OCI-M2 (cell line): ENCODE measurements around the gene BEGAIN.

Experiments
- DNase-seq: peaks from one replicate; lab custom pipeline; 2025; ENCODE audit not compliant: unreplicated experiment; lab: John Stamatoyannopoulos, UW

The BEGAIN gene

DNA sequence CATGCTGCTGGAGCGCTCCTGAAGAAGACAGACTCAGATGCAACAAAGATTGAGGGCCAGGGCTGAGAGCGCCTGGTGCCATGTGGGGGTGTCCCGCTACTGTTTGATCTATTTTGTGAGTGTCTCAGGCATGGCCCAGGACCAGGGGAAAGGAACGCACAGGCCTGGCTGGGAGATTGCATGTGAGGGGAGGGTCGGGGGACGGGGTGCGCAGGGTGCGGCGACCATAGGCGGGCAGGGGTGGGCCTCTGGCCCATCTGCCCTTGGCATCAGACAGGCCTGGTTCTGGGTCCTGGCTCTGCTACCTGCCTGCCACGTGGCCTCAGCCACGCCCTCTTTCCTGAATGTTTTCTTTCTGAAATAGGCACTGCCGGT lies 47.5 kb downstream of the BEGAIN start:
- no peak for DNase-seq

DNA sequence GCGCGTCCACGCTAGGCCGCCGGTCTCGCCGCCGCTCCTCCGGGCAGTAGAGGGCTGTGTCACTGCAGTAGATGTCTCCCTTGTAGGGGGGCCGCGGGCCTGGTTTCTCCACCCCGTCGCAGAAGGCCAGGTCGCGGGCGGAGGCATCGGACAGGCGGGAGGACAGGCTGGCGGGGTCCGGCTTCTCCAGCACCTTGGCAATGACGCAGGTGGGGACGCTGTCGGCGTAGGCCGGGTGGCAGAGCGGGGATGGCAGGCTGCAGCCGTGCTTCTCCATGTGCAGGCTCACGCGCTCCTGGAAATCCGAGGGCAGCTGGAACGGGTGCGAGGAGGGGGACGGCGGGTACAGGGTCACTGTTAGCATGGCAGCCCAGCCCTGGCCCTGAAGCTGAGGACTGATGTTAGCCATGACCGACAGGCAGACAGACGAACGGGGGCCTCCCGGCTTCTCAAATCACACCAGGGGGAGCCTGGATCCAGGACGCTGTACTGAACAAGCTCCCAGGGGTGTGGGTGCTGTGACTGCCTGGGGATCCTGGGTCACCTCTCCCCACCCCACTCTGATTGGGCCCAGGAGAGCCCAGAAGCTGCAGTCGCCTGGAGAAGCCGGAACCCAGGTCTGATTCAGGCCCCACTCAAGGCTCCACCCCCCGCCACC lies 48.1 kb downstream of the BEGAIN start:
- DNase-seq: no peak

DNA sequence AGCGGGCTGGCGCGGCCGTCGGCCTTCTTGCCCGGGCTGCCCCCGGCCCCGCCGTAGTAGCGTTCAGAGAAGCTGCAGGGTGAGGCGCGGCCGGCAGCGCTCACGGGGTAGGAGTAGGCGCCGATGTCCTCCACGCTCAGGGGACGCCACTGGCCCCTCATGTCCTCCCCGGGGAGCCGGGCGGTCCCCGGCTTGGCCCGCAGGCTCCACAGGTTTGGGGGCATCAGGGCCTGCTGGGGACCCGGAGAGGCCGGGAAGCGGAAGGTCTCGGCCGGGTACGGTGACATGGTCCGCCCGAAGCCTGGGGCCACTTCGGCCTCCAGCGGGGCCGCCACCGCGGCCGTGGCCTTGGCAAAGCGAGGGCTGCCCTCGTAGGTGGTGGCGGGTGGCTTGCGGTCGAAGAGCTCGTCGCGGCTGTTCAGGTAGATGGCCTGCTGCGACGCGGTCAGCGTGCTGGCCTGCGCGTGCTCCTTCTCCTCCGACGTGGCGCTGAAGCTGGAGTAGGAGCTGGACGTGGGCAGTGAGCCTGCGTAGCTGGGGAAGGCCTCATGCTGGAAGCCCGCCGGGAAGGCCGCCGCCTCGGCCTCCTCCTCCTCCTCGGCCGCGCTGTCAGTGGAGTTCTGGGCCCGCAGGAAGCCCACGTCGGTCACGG lies 48.7 kb downstream of the BEGAIN start:
- no peak for DNase-seq

DNA sequence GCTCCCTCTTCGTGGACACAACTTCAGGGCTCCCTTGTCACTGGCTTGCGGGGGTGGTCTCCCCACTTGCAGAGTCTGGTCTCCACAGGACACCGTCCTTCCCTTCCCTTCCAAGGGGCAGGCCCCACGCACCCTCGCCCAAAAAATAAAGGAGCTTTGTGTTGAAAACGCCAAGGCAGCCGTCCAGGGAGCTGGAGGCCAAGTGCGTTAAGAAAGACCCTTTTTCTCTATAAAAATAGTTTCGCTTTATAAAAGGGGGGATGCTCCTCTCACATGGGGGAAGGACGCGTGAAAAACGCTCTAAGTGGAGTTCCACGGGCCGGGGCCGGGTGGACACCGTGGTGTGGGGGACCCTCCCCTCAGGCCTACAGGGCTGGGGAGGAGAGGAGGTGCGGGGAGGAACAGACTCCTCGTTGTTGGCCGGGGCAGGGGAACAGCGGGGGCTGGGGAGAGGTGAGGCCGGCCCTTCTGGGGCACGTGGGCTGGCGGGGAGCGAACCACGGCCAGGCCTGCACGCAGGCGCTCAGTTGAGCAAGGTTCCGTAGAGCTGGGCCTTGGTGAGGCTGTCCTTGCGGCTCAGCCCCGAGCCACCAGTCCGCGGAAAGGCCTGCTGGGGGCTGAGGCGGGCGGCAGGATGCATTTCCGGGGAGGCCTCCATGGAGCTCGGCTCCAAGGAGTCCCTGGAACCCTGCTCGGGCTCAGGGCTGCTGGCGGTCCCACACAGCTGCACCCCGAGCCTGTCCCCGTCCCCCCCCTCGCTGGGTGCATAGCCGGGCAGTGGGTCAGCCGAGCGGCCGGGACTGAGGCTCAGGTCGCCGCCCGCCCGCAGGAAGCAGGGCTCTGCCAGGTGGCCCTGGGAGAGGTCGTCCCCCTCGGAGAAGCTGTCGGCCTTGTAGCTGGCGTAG lies 49.5 kb downstream of the BEGAIN start:
- no peak for DNase-seq

DNA sequence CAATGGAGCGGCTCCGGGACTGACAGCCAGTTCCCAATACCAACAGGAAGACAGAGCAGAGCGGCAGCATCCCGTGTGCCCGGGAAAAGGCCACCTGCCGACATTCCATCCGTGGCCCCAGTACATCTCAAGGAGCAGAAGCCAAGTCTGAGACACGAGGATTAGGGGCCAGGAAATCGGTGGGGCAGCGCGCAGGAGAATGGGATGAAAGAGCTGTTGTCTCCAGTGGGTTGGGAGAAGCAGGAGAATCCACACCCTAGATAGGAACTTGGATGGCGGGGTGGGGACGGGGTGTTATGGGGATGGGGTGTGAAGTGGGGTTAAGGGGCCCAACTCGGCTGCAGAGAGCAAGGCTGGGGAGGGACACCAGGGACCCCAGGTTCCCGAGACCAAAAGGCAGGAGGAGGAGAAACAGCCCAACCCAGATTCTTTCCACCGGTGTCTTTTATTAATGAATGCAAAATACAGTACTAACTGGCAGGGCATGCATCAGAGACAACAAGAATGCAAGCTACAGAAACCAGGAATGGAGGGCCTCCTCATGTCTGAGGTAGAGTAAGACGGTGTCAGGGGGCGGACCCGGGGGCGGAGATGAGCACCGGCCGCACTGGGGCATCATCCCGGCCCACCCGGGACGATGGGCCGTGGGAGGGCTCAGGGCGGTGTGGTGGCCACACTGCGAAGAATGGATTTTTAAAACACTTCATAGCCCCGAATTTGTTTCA lies 50.3 kb downstream of the BEGAIN start:
- no peak for DNase-seq

DNA sequence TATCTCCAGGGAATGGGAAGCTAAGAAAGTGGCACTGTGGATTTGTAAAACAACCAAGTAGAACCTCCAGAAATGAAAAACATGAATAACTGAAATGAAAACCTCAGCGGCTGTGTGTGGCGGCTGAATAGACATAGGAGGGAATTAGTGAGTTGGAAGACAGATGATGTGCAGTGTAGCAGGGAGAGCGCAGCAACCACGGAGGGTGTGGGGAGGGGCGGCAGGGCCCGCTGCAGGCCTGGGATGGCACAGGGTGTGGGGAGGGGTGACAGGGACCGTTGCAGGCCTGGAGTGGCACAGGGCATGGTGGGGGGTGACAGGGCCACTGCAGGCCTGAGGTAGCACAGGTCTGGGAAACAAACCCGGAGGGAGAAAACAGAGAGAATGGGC lies 51.1 kb downstream of the BEGAIN start:
- DNase-seq: no peak

DNA sequence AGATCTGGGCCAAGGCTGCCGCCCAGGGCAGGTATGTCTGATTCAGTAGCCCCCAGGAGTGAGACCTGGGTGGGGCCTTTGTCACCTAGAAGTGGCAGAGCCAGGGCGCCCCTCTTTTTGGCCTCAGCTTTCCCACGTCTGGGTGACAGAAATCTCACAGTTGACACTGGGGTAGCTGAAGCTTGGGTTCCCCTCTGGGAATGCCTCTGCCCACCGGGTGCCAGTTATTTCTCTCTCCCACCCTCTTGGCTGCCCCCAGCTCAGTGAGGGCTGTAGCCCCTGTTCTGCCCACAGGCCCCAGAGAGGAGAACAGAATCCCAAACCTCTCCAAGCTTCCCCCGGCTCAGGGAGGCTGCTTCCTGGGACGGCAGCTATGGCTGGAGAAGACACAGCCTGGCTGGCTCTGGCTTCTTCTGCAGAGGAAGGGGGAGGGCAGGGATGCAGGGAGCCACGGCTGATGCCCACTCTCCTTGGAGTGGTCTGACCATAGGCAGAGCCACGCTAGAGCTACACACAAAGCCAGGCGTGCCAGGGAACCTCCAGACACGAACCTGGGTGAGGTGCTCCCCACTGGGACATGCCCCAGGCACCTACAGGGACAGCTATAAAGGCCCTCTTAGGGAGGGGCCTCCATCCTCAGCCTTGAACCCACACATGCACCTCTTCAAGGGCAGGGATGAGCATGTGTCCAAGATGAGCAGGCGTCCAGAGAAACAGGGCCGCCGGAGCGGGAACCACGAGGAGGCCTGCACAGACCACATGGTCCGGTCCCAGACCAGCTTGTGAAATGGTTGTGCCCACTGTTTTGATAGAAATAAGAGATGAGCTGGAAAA lies 51.7 kb downstream of the BEGAIN start:
- DNase-seq: no peak

DNA sequence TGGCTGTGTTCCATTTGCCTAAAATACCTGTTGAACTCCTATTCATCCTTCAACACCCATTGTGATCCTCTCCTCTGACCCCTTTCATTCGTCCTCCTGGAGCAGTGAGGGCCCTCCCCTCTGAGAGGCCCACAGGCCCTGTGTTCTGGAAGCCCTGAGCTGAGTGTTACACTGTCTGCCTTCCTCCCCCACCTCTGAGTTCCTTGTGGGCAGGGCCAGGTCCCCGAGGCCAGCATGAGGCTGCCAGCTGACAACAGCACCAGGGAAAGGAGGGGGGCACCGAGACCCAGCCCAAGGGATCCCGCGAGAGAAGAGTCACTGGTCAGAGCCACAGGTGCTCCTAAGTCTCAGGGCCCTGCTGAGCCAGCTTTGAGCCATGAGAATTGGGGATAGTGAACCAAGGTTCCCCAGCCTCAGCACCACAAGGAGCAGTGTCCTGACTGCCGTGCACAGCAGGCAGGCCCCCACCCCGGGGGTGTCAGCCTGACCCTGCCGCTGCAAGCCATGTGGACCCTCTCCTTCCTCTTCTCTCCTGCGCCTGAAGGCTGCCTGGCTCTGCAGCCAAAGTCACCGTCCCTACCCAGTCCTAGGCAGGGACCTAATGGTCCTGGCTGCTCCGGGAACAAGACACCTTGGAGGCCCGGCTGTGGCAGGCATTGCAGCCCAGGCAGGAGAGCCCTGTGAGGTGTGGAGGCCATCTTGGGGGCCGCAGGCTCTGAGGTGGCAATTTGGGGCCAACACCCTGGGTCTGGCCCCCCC lies 52.5 kb downstream of the BEGAIN start:
- DNase-seq: no peak

DNA sequence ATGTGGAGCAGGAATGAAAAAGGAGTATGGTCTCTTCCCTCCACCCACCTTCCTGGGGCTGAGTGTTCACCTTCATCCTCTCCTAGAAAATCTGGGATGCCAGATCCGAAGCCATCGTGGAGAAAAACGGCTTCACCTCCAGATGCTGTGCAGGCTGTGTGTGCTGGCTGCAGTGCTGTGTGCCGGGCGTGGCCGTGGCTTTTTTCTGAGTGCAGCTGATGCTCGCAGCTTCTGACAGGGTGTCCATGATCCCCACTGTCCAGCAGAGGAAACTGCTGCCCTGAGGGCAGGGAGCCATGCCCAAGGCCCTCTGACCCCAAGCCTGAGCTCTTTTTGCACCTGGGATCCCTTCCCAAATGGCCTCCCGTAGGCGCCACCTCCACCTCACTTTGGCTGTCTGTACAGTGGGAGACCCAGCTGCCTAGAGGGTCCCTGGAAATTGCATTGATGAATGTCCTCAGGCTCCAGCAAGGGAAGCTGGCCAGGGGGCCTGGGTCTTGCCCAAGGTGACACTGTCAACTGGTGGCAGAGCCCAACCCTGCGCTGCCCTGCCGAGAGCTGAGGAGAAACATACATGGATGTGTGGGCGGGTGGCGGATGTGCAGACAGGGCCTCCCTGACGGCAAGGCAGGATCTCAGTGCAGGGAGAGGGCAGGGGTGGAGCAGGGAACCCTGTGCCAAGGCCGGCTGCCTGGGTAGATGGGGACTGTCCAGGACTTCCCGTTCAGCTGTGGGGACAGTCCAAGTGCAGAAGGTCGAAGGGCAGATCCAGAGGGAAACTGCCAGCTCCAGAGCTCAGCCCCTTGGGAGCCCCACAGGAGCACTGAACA lies 53.3 kb downstream of the BEGAIN start:
- DNase-seq: no peak

DNA sequence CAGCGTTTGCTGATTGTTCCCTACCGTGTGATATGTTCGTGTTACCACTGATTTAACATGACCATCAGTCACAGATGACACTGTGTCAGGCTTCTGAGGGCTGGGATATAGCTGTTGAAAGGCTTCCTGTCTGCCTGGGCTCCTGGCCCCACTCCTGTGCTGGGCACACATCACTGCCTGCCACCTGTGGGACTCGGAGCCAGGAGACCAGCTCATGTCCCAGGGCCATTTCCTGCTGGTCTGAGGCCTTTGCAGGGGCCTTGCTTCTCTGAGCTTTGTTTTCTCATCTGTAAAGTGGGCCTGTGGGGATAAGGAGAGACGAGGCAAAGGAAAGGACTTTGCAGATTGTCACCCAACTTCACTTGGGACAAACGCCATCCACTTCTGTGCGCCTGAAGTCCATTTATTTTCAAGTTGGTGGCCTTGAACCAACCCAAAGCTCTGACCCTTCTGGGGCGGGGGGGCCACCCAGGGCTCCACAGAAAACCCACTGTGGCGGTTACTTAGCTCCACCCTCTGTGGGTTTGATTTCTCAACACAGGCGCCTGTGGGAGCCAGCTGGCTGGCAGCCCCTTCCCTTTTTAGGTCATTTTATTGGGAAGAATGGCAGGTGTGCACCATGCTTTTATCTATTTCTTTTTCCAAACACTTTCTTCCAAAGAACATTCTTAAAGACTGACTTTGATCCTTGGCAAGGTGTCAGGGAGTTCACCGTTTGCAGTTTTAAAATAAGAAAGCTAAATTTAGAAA lies 54.1 kb downstream of the BEGAIN start:
- no peak for DNase-seq

DNA sequence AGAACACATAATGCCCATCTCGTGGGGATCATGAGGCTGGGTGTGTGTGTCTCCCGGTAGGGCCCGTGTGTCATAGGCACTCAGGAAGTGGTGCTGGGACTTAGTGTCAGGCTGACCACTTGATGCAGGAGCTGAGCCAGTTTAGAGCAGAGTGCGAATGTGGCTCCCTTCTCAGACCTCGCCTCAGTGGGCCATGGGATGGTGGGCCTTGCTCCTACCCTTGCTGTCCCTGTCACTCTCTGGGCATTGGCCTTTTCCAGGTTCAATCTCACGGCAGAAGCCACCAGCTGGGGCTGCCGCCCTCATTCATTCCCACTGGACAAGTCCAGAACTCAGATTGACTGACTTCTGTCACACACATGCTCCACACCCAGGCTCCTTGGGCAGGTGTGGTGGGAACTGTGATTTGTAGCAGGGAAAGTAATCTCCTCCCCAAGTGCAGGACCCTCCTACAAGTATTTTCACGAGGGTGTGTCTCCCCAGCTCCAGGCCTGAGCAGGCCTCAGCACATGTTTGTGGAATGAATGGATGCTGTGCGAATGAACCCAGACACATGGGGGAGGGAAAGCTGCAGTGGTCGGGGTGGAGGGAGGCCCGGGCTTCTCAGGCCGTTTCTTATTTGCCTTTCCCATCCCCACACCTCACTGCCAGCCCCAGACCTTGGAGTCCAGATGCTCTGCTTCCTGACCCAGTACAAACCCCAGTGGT lies 54.9 kb downstream of the BEGAIN start:
- DNase-seq: no peak

DNA sequence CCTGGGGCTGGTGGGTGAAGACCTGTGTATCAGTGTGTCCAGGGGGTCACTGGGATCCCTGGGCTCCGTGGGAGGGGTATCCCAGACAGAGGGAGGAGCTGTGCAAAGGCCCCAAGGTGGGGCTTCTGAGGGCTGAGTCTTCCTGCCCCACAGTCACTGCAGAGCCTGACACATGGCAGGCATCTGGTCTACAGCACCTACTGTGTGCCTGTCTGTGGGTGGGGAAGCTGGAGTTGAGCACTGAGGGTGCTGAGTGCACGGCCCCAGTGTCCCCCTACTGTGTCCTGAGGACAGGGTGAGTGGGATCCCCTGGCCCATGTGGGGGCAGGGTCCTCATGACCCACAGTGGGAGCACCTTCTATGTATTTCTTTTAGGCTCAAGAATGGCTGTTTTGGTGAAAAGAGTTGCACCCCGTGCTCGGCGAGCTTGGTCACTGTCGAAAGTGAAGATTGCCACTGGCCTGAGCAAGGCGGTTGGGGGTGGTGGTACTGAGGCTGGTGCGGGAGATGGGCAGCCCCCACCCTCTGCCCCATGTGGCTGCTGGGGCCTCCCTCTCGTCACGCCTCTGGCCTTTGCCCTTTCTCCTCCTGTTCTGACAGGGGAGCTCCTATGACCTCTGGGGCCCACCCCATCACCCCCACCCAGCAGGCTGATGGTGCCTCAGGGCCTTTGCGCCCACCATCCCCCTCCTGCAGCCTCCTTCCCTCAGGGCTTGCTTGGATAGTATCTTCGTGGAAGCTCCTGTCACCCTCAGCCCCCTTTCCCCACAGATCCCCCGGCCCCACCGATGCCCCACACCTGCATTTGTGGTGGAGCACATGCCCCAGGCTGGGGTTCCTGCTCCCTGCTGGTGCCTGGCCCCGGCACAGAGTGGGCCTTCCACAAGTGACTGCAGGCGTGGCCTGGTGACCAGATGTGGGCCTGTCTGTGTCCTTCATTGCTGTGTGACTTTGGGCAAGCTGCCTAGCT lies 55.8 kb downstream of the BEGAIN start:
- DNase-seq: no peak

DNA sequence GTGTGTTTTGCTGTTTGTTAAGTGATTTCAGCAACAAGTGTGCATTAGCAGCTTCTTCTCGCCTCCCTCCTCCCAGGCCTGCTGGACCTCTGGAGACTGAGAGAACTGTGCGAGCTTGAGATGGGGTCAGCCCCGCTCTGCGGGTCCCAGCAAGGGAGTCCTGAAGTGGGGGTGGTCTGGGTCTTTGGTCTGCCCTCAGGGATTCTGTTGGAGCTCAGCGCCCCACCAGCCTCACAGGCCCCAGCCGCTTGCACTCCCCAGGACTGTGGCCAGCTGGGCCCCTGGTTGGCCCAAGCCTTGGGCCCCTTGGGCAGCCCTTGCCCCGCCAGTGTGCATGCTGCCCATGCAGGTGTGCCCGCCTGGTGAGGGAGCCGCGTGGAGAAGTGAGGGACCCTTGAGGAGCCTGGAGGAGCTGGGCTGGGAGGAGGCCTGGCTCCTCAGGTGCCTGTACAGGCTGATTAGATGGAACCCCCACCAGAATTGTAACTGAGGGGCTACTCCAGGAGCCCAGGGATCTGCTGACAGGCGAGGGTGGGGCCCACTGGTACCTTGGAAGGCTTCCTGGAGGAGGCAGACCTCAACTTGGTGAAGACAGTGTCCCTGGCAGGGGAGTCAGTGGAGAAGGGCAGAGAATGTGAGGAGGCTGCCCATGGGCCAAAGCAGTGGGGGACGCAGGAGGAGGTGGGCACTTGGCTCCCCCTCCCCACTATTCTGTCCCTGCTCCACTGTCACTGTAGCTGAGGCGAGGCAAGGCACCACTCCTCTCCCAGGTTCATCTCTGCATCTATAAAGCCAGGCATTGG lies 56.7 kb downstream of the BEGAIN start:
- DNase-seq: no peak

DNA sequence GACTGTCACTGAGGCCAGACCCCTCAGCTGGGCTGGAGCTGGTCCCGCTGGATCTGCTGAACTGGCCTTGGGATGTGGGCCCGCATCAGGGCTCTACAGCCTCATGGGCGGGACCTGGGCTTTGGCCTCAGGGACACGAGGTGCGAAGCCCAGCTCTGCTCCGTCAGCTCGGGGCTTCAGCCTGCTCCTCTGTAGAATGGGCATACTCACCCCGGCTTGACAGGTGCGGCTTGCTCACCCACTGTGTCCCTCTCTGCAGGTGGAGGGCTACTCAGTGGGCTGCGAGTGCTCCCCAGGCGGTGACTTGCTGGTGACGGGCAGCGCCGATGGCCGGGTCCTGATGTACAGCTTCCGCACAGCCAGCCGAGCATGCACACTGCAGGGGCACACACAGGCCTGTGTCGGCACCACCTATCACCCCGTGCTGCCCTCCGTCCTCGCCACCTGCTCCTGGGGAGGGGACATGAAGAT lies 57.6 kb downstream of the BEGAIN start:
- DNase-seq: no peak

DNA sequence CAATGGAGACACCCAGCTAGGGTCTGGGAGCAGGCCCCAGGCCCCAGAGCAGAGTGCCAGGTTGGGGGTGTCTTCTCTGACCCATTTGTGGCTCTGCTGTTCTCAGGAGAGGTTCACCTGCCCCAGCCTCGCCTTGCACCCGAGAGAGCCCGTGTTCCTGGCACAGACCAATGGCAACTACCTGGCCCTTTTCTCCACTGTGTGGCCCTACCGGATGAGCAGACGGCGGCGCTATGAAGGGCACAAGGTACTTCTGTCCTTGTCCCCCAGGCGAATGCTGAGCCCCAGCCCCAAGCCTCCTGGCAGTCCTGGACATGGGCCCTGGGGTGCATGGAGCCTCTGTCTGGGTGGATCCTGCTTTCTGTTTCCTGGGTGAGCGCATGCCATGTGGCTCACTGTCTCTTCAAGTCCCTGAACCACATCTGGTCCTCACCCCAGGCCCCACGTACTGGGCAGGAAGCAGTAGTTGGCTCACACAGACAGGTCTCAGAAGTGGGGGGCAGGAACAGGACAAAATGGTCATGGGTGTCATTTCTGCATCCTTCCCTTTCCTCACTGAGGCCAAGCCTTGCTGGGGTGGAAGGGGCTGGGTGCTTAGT lies 58.2 kb downstream of the BEGAIN start:
- no peak for DNase-seq
